Inflammatory macrophage treated with lipopolysaccharide for 4 hours (primary cell): ENCODE results near the gene NECAP2.
"Not testable (repeated sequence)": the region's sequence is repeated elsewhere in the genome, so short reads cannot be mapped to it uniquely, and the experiment has no call there.

ENCODE experiments used
- DNase-seq: peaks from one replicate; pipeline ENCODE4 v3.0.0-alpha.2; 2020

The NECAP2 gene

DNA sequence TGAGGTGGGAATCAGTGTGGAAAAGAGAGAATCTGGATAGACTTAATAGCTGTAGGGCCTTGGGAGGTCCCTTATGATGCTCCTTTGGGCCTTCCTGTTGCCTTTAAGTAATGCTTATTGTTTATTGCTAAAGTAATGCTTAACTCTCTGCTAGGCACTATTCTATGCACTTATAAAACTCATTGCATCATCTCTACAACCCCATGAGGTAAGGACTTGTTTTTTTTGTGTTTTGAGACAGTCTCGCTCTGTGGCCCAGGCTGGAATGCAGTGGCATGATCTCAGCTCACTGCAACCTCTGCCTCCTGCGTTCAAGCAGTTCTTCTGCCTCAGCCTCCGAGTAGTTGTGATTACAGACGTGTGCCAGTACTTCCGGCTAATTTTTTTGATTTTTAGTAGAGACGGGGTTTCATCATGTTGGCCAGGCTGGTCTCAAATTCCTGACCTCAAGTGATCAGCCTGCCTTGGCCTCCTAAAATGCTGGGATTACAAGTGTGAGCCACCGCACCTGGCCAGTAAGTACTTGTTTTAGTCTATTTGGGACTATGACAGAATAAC is 22.3 kb downstream of the NECAP2 start:
- DNase-seq = no peak

DNA sequence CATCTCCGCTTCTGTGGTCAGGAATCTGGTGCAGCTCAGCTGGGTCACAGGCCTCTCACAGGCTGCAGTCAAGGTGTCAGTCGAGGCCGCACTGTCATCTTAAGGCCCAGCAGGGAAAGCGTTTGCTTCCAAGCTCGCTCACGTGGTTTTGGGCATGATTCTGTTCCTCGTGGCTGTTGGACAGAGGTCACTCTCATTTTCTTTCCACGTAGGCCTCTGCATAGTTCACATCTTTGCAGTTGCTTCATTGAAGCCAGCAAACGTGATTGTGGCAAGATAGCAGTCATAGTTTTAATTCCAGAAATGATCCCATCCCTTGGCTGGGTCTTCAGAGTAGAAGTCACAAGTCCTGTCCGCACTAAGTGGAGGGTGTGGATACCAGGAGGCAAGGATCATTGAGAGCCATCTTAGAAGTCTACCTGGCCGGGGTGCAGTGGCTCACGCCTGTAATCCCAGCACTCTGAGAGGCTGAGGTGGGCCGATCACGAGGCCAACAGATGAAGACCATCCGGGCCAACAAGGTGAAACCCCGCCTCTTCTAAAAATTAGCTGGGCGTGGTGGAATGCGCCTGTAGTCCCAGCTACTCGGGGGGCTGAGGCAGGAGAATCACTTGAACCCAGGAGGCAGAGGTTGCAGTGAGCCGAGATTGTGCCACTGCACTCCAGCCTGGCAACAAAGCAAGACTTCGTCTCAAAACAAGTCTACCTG is 24.5 kb downstream of the NECAP2 start:
- DNase-seq = no peak

DNA sequence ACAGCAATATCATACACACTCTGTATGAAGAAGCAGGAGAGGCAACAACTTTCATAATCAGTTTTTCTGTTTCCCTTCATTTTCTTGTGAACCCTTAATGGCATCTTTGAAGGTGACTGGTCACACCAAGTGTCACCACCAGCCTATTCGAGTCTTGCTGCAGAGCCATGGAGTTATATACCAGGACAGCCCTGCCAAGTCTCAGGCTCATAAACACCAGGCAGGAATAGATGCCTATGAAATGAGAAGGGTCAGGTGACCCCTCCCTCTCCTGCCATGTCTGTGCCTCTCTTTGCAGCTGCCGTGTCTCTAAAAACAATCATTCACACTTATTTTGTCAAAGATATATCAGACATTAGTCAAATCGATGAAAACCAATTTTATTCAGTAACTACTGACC is 28.0 kb downstream of the NECAP2 start:
- no peak for DNase-seq

DNA sequence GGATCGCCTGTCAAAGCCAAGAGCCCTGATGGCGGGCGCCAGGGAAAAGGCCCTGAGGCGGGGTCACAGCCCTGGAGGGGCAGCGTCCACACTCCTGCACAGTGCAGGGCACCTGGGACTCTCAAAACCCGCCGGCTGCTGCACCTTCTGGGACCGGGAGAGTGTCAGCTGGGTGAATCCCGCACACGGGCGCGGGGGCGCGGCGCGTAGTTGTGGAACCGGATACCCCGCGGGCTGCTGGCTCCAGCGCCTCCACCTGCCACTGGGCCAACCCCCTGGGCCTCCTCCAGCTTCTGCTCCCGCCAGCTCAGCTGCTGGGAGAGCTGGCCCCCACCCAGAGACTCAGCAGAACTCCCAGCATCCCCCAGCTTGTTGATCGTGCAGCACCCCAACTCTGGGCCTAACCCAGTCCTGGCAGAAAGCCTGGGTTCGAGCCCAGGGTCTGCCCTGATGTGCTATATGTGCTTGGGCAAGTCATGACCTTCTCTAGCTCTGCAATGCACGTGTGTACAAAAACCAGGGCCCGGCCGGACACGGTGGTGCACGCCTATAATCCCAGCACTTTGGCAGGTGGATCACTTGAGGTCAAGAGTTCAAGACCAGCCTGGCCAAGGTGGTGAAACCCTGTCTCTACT is 33.8 kb downstream of the NECAP2 start:
- no peak for DNase-seq

DNA sequence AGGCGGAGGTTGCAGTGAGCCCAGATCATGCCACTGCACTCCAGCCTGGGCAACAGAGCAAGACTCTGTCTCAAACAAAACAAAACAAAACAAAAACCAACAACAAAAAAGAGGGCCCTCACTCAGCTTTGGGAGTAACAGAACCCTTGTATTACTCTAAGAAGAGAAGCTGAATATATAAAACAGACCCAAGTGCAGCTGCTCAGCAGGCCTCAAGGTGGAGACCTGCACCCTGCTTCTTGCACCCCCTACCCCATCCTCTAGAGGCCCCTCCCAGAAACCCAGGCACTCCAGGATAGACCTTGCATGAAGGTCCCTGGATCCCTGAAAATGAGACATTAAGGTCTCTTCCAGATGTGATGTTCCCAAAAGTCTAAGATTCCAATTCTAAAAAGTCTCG is 34.4 kb downstream of the NECAP2 start:
- not testable (repeated sequence) for DNase-seq

DNA sequence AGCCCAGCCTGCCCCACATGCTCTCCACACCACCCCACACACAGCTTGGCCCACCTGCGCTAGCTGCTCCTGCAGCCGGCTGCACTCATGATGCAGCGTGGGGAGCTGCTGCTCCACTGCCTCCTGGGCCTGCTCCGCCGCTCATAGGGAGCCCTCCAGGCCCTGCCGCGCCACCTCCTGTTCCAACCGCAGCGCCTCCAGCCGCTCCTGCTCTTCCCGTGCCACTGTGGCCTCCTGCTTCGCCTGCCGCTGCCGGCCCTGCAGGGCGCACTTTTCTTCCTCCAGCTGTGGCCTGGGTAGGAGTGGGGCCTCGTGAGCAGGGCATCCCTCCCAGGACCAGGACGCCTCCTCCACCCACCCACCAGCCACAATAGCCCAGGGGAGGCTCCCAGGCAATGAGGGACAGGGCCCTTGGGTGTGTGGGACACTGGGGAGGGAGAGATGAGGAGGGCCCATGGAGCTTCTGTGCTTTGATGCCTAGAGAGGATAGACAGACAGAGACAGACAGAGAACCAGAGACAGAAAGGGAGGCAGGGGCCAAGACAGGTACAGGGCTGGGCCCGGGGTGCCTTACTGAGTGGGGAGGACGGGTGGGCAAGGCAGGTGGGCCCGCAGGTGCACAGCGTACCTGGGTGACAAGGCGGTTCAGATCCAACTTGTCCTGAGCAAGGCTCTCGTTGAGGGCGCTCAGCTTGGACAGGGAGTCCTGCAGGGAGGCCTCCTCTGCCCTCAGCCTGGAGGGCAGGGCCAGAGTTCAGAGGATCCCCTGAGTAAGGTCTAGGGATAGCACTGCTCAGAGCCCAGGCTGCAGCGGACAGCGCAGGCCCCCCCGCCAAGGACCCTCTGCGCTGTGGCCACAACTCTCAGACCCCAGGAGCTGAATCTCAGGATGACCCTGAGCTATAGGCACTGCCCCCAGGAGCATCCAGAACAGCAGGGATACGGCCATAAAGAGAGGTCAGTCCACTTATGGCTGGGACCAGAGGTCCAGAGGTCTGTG is 35.5 kb downstream of the NECAP2 start:
- not testable (repeated sequence) for DNase-seq

DNA sequence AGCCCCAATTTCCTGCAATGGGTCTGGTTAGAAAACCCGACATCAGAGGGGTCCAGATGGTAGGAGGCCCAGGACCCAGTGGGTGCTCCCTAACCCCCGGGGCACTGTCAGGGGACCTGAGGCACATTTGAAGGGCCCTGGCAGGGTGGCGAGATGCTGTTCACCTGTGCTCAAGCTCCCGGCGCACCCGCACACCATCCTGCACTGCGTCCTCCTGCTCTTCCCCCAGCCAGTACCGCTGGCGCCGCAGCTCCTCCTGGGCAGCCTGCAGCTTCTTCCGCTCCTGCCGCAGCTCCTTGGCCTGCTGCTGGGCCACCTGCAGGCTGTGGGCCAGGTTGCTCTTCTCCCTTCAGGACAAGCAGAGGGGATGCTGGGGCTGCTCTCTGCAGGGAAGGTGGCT is 37.6 kb downstream of the NECAP2 start:
- DNase-seq = no peak

DNA sequence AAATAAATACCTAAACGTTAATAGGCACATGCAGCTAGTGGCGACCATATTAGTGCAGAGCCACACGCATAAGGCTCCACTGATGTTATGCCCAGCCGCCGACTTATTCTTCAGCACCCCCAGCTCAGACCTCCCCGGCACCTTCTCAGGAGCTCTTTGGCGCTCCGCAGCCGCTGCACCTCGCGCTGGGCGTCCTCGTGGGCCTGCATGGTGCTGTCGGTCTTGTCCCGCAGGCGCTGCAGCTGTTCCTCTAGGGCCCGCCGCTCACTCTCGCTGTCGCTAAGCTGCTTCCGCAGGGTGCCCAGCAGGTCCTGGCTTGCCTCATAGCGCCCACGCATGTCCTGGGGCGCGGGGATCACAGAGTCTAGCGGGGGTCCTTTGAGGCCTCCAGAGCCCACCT is 42.6 kb downstream of the NECAP2 start:
- not testable (repeated sequence) for DNase-seq

DNA sequence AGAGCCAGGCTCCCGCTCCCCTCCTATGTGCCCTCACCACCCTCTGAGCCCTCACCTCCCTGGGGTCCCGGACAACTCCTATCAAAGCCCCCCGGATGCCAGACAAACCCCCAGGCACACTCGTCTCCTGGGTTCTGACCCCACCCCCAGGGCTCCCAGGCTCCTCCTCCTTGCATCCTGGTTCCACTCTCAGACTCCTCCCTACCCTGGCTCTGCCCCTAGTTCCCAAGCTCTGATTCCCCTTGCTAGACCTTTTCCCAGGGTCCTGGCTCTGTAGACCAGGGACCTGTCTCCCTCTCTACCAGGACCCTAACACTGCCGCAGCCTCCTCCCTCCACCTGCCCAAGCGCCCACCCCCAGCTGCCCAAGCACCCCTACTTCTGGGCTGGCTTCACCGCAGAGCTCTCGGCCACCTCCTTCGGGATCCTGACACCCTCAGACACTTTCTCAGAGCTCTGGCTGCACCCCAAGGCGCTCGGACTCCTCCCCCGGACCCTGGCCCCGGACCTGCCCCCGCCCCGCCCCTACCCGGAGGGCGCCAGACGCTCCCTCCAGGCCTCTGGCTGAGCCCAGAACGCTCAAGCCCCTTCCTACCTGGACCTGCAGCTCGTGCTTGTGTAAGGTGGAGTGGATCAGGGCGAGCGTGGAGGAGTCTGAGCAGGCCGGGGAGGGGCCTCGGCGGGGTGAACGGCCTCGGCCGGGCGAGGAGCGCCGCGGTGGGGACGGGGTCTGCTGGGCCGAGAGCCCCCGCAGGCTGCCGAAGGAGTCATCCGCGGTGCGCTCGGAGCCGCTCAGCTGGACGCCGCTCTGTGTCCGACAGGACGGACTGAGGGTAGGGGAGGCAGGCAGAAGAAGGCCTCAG is 43.3 kb downstream of the NECAP2 start:
- not testable (repeated sequence) for DNase-seq

DNA sequence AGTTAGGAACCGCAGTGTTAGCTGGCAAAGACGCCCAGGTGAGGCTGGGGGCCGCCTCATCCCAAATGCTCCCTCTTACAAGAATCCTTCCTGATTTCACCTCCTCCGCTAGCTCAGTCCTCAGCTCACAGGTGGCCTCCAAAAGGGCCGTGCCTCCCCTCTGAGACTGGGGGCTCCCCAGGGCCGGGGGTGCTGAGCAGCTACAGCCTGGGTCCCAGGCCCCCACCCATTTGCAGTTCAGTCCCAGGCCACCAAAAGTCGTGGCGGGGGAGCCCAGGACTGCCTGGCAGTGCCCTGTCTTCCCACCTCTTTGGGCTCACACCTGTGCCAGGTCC is 43.9 kb downstream of the NECAP2 start:
- no peak for DNase-seq

DNA sequence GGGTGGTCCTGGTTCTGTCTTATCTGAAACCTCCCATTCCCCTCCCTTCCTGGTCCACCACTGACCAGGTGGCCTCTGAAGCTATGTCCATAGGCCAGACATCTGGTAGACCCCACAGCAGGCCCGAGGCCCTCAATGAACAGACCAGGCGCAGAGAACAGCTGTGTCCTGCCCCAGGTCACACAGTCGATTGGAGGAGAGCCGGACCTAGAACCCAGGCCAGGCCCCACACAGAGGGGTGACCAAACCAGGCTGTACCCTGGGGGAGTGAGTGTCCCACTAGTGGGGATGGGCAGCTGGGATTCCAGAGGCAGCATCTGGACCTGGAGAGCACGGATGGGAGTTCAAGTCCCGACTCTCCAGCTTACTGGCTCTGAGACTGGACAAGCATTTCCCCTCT is 44.4 kb downstream of the NECAP2 start:
- no peak for DNase-seq

DNA sequence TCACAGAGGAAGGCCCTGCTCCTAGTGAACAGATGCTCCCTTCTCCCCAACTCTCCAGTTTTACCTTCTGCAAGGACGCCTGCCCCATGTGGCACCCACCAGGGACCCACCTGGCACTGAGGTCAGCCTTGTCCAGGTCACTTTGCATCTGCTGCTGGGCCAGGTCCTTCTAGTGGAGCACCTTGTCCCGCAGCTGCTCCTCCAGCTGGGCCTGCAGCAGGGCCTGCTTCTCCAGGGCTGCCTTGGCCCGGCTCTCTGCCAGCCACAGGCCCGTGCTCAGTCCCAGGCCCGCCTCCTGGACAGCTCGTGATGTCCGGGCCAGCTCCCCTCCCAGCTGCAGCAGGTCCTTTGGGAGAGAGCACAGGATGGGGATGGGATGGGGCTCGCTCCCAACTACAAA is 45.8 kb downstream of the NECAP2 start:
- not testable (repeated sequence) for DNase-seq

DNA sequence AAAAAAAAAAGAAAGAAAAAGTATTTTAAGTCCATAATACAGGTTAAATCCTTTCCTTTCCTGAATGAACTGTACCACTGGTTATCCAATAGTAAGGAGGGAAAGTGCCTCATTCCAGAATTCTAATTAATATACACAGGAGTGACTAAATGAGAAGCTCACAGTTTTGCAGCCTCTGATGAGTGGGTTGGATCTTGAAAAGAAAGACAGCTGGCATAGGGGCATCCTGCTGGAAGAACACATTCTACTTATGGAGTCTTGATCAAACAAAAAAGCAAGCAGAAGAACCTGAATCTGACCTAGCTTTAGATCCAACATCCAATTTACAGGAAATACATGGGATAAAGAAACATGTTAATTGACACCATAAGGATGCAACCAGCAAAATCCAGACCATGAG is 46.5 kb downstream of the NECAP2 start:
- not testable (repeated sequence) for DNase-seq

DNA sequence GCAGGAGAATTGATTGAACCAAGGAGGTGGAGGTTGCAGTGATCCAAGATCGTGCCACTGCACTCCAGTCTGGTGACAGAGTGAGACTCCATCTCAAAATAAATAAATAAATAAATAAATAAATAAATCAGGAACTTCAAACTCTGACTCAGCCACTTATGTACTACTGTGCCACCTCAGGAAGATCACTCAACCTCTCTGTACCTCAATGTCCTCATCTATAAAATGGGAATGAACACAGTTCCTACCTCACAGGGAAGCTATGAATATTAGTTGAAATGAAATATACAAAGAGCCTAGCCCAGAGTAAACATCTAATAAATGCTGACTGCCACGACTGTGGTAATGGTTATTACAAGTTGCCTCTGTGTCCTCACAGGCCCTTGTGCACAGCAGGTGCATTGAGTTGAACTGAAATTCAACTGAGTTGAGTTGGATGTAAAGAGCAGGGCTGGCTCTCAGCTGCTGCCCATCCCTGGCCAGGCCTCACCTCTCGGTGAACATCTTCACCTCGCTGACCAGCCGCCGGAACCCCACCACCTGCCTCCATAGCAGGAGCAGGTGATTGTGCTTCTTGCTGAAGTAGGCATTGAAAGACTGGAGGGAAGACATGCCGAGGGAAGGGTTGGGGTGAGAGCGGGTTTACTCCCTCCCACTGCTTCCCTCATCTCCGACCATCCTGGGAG is 48.8 kb downstream of the NECAP2 start:
- not testable (repeated sequence) for DNase-seq

DNA sequence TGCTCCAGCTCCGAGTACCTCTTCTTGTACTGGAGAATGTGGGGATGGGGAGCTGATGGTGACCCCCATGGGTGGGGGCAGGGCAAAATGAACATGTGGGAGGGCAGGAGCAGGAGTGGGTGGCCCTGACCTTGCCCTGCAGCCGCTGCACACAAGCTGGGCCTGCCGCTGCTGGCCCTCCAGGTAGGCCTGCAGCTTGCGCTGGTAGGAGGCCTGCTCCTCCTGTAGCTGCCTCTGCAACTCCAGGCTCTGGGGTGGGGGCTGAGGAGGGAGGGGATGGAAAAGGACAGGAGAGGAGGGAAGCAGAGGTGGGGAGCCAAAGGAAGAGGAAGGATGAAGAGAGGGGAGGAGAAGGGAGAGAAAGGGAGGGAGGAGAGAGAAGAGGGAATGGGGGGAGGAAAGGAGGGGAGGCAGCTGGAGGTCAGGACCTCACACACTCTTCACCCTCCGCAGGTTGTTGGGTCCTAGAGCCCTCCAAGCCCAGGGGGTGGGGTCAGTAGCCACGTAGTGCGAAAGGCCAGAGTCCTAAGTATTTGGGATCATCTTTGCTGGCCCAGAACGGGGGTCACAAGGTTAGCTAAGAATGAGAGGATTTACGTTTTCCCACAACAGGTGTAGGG is 50.6 kb downstream of the NECAP2 start:
- DNase-seq = no peak

DNA sequence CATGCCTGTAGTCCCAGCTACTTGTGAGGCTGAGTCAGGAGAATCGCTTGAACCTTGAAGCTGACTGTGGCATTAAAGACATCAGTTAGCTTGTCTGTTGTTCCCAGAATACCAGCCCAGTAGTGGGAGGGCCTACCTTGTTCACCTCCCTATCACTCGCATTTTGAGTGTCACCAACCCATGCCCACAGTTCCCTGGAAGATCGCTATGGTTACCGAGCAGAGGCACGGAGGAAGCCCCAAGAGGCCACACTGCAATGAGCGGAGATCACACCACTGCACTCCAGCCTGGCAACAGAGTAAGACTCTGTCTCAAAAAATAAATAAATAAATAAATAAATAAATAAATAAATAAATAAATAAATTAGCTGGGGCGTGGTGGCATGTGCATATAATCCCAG is 52.4 kb downstream of the NECAP2 start:
- DNase-seq = not testable (repeated sequence)

DNA sequence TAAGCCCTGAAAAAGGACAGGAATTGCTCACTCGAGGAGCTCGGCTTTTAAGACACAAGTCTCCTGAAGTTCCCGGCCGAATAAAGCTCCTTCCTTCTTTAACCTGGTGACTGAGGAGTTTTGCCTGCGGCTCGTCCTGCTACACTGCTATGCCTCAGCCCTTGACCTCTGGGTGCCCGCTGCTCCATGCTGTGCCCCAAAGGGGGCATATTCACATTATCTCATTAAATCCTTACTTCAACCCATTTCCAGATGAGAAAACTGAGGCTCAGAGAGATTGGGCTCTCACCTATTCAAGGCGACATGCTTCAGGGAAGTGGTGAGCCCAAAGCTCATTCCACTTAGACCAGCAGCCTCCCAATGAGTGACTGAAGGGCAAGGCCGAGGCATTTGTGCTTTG is 53.2 kb downstream of the NECAP2 start:
- not testable (repeated sequence) for DNase-seq

DNA sequence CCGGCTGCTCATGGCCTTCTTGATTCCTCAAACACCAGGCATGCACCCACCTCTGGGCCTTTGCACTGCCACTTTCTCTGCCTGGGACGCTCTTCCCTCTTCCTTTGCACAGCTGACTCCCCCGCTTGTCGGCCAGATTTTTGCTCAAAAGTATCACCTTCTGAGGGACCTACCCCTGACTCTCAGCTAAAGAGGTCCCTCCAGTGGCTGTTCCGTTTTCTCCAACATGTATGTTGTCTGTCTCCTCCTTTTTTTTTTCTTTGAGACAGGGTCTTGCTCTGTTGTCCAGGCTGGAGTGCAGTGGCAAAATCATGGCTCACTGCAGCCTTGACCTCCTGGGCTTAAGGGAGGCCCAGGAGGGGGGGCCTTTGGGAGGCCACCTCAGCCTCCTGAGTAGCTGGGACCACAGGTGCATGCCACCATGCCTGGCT is 57.0 kb downstream of the NECAP2 start:
- not testable (repeated sequence) for DNase-seq

DNA sequence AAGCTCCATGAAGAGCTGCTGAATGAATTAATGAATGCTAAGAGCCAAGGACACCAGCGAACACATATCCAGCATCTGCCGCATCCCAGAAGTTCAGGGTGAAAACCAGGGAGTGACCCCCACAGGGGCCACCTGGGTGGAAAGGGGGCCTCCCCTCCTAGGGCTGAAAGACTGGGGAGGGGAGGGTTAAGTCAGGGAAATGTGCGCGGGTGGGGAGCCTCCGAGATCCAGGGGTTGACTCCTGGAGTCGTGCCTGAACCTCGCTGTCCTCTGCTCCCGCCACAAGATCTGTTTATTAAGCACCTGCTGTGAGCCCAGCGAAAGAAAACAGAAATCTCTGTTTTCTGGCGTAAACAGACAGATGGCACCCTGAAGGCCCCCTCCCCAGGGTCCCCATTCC is 57.5 kb downstream of the NECAP2 start:
- DNase-seq = not testable (repeated sequence)

DNA sequence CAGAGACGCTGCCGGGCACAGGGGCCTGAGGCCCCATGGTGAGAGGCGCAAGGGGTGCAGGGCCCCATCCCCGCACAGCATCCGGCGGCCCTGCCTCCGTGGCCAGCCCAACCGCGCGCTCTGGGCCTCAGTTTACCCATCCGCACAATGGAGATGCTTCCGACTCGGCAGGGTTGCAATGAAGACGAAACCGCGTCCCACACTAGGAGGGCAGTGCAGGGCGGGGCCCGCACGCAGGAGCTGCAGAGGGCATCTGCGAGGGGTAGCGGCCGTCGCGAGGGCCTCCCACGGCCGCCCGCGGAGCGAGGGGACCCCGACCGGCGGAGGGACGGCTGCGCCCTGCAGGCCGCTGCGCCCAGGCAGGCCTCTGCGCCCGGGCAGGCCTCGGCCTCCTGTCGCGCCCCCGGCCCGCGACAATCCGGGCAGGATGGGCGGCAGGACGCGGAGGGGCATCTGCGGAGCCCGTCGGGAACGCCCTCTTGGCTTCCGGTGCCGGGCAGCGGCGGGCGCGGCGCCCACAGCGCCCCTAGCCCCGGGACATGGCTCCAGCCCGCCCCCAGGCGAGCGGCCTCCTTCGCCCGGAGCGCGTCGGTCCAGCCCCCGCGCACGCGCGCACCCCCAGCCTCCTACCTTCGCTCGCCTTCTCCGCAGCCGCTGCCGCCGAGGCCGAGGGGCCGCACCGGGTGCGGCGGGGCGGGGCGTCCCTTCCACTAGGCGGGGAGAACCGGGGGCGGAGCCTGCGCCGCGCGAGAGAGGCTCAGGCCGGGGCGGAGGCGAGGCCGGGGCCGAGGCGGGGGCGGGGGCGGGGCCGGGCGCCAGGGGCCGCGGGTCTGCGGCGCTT is 58.3 kb downstream of the NECAP2 start:
- peak; percentile 66 for DNase-seq
